ENCODE data around the gene PAX9.

PAX9 gene

DNA sequence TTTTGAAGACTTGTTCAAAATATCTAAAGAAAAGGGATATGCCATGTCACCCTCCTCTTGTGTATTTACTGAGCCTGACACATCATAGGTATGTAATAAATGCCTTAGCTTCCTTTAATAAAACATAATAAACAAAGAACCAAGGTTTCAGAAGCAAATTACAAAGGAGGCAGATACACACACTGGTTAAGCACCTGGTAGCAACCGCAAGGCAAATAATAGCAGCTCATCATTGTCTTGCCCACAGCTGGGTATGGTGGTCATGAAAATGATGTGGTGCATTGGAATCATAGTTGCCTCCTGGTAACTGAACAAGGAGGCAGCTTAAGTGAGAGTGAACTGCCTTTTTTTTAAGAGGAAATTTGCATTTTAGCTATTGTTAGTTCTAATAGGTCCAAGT, 39.0 kb downstream of the PAX9 start:
- DNase-seq (ENCODE audit: insufficient read length, low spot score) = no peak
- FAIRE-seq = no peak
- TF ChIP-seq, protein P1, sequence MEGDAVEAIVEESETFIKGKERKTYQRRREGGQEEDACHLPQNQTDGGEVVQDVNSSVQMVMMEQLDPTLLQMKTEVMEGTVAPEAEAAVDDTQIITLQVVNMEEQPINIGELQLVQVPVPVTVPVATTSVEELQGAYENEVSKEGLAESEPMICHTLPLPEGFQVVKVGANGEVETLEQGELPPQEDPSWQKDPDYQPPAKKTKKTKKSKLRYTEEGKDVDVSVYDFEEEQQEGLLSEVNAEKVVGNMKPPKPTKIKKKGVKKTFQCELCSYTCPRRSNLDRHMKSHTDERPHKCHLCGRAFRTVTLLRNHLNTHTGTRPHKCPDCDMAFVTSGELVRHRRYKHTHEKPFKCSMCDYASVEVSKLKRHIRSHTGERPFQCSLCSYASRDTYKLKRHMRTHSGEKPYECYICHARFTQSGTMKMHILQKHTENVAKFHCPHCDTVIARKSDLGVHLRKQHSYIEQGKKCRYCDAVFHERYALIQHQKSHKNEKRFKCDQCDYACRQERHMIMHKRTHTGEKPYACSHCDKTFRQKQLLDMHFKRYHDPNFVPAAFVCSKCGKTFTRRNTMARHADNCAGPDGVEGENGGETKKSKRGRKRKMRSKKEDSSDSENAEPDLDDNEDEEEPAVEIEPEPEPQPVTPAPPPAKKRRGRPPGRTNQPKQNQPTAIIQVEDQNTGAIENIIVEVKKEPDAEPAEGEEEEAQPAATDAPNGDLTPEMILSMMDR (IDR thresholded peaks at IDR 0.05; ENCODE audit: insufficient read depth, missing control alignments) = no peak

DNA sequence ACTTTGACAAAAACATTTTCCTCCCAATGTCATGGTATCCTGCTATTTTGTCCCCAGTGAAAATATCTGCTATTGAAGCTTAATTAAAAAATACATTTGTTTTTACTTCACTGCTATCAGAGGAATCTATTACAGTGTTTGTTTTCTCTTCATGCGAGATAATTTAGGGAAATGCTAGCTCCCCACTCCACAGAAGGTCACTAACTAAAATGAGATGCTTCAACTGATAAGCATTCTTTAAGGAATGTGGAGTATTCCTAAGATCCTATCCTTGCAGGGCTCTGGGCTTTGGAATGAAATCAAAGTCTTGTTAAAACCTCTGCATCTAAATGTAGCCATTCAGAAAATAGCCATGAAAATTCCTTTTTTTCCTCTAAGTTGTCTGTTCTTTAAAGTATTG, 39.5 kb downstream of the PAX9 start:
- FAIRE-seq (no peak), DNase-seq (ENCODE audit: insufficient read length, low spot score) (no peak)
- TF ChIP-seq, protein P1 (IDR thresholded peaks at IDR 0.05; ENCODE audit: insufficient read depth, missing control alignments) = no peak

DNA sequence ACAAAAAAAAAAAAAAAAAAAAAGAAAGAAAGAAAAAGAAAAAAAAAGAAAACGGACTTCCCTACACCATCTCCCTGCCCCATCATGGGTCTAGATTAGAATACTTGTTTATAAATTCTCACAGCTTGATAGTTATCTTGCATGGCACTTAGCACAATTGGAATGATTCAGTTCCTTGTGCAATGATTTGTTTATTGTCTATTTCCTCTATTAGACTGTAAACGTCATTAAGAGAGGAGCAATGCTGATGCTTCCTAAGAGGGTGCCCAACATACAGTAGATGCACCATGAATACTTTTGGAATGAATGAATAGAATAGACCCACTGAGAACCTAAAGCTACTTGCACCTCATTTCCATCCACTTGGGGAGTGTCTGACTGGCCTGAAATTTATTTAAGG, 40.8 kb downstream of the PAX9 start:
- FAIRE-seq (no peak), DNase-seq (ENCODE audit: insufficient read length, low spot score) (no peak)
- TF ChIP-seq, protein P1 (IDR thresholded peaks at IDR 0.05; ENCODE audit: insufficient read depth, missing control alignments) = no peak

DNA sequence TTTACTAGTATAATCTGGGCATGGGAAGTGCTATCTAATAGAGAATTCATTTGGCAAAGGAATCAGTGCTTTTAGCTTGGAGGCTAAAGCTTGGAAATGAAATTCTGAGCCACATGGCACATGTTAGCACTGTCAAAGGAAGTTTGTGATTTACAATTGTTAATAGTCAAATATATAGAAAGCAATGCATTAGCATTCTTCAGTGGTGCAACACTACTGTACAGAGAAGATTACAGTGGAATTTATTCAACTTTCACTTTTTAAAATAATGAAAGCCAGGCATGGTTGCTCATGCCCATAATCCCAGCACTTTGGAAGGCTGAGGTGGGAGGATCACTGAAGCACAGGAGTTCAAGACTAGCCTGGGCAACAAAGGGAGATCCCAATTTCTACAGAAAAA, 45.9 kb downstream of the PAX9 start:
- TF ChIP-seq, protein P1 (IDR thresholded peaks at IDR 0.05; ENCODE audit: insufficient read depth, missing control alignments) = no peak
- DNase-seq (ENCODE audit: insufficient read length, low spot score) (no peak), FAIRE-seq (no peak)

DNA sequence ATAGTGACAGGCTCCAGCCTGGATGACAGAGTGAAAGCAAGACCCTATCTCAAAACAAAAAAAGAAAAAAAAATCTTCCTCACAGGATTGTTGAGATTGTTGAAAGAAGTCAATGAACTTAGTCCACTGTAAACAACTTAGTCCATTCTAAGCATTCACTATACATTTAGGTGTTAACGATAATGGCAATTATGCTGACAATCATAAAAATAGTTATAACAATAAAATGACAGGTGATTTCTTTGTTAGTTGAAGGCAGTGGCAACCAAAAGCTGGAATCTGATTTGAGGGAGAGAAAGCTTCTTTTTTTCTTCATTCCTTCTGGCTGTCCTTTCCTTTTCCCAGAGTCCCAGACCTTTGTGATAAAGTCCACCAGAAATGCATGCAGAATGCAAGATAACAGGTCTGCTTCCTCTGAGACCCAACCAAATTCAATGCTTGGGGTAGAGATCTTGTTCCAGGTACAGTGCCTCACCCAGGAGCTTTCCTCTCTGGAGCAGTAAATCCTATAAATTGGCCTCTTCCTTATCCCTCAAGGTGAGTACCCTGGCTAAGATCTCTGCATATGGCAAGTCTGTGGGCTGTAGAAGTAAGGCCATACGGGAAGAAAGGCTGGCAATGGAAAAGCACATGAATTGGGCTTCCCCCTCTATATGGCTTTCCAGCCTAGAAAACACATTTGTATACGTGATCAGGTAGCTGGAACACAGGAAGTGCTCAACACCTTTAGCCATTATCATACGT, 52.5 kb downstream of the PAX9 start:
- TF ChIP-seq, protein P1 (IDR thresholded peaks at IDR 0.05; ENCODE audit: insufficient read depth, missing control alignments) = no peak
- no peak for DNase-seq (ENCODE audit: insufficient read length, low spot score)
- no peak for FAIRE-seq

DNA sequence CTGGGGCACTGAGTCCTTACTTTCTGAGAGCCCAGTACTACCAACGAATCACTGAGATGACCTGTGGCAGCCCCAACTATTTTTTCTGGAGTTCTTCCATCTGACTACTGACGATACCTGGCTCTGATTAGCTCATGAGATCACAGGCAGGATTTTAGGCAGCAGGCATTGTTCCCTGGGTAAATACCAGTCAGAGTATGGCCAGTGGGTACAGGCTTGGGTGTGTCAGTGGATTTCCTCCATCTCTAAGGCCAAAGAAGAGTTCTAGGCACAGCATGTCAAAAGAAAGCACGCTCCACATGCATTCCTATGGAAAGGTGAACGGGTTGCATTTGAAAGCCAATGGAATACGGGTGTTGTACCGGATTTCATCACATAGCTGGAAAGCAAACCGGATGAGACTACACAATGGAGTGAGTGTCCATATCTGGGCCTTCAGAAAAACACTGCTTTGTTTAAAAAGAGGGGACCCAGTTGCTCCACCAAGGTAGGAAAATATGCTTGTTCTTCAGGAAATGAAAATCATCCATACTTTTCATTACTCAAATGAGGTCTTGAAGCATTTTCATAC, 55.0 kb downstream of the PAX9 start:
- FAIRE-seq (no peak), DNase-seq (ENCODE audit: insufficient read length, low spot score) (no peak)
- TF ChIP-seq, protein P1 (IDR thresholded peaks at IDR 0.05; ENCODE audit: insufficient read depth, missing control alignments) = no peak

DNA sequence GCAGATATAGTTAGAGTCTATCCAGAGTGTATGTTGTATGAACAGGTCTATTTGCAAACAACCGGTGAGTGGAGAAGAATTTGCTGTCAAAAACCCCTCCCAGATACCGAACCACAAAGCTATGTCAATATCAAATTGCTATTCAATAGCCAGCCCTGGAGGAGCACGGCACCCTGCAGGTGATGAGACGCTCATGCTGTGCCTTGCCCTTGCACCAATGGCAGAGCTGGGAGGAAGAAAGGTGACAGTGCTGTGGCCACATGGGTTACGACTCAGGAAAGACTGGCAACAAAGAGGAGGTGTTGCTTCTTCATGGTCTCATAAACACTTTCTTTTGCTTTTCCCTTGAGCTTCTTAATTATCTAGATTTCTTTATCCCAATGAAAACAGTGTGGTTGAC, 55.7 kb downstream of the PAX9 start:
- DNase-seq (ENCODE audit: insufficient read length, low spot score) (no peak), FAIRE-seq (no peak)
- TF ChIP-seq, protein P1 (IDR thresholded peaks at IDR 0.05; ENCODE audit: insufficient read depth, missing control alignments) = no peak

Measured in D721Med (cell line).